NCI-H1930 (cell line): Measurements from ENCODE around the gene UNC80.
A peak's percentile ranks its signal among the peaks of the same experiment; 100 is the strongest.

ENCODE experiments used
- DNase-seq, 2 experiments: peaks; one replicate each; lab custom pipeline; 2025; lab: John Stamatoyannopoulos, UW

The UNC80 gene

DNA sequence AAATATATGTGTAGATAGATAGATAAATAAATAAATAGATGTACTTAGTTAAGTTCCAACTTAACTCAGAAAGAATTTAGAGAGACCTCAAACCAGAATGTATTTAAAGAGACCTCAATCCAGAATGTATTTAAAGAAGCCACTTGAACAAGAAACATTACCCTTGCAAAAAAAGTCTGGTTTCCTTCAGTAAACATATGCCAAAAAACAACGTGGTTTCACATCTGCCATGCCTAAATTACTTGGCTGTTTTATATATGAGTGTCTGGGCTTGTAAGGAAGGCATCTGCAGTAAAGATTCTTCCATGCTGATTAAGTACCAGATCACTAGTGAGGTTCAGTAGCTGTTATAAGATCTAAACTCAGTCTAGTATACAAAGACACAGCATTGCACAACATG is 201.7 kb downstream of the UNC80 start:
- DNase-seq: no peak

DNA sequence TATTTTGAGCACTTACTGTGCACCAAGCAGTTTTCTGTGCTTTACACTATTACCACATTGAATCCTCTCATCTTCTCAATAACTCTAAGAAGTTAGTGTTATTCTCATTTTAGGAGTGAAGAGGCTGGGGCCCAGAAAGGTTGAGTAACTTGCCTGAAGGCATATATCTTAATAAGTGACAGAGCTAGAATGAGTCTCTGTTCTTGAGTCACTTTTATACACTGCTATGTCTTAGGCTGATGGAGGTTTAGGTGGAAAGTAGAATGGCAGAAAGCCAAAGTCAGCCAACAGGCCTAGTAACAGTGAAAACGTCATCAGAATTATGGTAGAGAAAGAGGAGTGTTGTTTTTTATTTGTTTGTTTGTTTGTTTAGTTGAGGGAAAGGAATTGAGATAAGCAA is 202.9 kb downstream of the UNC80 start:
- DNase-seq: no peak

DNA sequence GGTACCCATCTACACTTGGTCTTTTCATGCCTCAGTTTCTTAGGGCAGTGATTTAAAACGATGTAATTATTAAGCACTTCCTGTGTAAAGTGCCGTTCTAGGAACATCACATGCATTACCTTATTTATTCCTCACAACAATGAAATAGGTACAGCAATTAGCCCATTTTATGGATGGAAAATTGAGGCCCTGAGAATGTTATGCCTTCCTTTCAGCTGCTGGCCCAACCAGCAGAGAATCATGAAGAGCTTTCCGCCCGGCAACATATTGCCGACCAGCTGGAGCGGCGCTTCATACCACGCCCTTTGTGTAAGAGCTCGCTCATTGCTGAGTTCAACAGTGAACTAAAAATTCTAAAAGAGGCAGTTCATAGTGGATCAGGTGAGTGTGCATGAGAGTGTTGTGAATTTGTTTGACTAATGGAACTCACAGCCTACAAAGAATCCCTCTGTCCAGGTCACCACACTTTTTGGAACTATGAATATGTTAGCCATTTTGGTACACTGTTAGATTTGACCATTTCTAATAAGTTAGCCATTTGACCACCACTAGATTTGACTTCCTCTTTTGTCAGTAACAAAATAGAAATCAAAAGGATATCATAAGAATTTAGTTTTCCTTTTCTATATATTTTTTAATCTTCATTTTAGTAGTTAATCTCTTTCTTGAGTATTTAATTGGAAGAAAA is 205.2 kb downstream of the UNC80 start:
- DNase-seq: no peak

DNA sequence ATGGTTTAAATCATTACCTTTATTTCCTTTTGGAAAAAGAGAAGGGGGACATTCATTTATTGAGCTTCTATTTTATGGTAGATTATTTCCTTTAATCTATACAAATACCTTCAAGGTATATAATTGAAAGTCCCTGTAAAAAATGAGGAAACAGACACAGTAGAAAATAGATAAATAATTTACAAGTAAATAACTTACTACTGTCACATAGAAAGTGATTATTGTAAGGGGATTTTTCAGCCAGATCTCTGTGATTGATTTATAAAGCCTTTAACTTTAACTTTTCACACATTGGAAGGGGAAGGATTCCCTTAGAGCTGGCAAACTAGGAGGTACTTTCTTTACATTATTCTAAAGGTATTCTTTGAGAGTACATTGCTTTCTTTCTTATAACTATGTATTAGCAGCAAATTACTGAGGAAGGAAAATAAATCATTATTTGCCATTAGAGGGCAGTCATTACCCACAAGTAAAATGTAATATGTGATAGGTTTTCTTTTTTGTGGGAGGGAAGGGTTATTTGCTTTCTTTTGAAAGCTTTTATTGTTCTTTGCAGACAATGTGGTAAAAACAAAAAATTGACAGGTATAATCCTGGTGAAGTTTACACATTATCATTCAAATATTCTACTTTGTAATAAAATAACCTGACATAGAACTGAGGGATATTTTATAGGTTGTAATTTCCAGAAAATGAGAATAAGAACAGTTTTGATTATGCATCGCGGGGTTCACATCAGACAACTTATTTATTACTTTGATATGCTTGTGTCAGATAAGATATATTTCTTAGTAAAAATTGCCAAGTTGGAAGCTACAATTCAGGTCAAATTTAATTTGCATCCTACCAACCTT is 206.0 kb downstream of the UNC80 start:
- no peak for DNase-seq

DNA sequence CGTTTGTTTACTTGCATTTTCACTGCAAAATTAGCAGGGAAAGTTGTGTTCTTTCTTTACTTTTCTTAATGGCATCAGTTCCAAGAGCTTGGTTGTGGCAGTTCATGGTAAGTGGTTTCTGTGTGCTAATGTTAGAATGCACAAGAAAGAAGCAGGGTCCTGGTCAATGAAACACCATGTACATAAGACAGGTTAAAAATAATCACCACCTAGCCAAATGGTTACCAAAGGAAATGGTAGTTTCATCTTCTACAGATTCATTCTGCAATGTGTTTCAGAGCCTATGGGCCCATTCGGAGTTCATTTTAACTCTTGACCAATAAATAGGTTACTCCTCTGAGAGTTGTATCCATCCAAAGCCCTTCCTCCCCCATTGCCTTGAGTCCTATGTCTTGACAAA is 212.7 kb downstream of the UNC80 start:
- DNase-seq: no peak

DNA sequence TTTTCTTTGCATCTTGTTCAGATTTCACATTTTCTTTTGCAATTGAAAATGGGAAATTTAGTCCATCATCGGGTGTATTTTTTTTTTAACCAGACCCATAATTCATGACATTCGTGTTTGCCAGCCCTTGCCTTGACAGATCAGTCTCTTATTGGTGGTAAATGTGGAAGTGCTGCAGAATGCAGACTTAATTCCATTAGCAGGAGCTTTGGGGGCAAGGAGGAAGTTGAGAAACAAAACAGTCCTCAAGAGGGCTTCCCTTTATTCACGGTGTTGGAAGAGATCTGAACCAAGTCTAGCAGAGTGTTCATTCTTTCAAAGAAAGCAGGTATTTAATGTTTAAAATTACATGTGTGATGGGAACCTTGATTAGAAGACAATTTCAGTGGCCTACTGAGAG is 214.2 kb downstream of the UNC80 start:
- DNase-seq: no peak

DNA sequence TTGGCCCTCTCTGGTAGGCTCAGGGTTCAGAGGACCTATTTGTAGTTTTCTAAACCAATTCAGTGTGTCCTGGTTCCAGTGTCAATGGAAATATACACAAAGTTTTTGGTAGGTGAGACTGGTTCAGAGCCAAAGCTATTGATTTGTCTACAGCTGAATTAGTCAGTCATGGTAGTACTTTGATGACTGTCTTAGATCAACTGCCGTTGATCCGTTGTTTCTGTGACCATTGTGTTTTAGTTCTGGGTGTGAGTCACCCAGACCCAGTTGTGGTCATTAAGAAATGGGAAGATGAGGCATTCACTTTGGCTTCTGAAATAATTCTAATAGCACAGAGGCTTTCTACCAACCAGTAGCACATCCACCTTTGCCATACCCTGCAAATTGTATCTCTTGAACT is 214.8 kb downstream of the UNC80 start:
- no peak for DNase-seq

DNA sequence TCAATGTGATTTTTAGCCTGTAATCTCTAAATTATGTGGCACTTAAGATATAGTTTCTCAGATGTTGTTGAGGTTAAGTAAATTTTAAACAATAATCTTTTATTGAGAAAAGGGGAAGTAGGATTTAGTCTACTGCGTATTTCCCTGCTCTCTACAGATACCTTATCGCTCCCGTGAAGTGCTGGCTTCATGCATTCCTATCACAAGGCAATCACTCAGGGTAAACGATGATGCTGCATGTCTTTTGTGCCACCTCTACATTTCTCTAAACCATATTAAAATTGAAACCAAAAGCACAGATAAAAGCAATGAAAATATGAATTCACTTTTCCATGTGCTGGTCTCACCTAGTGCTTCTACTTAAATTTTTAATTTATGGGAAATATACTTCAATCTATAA is 216.4 kb downstream of the UNC80 start:
- DNase-seq: no peak

DNA sequence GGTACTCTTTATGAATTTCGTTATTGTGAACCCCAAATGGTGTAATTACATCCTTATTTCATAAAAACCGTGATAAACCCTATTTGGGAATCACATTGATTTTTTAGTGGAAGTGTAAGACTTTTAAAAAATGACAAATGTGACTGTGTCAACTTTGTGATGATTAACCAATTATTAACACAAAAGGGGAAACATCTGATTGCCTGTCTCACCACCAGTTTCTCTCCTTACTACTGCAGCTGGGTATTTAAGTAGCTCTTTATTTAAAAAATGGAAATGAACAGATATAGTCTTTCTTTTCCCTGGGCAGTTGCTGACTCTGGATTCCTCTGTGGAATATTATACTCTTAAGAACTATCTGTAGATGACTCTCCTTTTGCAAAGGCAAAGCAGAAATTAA is 219.2 kb downstream of the UNC80 start:
- DNase-seq: no peak

DNA sequence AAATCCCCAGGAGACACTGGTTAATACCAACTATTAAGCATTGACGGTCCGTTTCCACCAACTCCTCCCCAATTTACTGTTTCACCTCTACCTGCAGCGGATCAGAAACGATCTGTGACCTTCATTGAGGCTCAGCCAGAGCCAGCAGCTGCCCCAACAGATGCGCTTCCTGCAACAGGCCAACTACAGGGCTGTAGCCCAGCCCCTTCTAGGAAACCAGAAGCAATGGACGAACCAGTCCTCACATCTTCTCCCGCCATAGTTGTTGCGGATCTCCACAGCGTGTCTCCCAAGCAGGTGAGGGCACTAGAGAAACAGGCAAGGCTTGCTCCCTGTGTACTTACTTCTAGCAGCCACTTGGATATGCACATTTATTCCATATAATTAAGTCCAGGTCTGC is 222.3 kb downstream of the UNC80 start:
- DNase-seq: no peak

DNA sequence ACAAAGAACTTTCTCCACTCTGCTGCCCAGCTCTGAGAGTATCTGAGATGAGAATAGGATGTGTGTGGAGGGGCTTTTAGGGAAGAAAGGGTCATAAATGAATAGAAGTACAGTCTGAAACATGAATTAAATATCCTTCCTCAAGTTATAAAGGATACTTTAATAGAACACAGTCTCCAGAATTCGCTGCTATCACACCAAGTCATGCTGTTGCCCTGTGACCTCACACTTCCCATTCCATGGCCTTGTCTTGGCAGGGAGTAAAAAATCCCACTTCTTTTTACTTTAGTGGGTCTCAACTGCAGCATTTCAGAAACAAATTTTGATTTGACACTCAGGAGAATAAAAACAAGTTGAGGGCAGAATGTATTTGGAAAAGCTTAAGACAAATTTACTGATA is 227.0 kb downstream of the UNC80 start:
- DNase-seq: no peak

DNA sequence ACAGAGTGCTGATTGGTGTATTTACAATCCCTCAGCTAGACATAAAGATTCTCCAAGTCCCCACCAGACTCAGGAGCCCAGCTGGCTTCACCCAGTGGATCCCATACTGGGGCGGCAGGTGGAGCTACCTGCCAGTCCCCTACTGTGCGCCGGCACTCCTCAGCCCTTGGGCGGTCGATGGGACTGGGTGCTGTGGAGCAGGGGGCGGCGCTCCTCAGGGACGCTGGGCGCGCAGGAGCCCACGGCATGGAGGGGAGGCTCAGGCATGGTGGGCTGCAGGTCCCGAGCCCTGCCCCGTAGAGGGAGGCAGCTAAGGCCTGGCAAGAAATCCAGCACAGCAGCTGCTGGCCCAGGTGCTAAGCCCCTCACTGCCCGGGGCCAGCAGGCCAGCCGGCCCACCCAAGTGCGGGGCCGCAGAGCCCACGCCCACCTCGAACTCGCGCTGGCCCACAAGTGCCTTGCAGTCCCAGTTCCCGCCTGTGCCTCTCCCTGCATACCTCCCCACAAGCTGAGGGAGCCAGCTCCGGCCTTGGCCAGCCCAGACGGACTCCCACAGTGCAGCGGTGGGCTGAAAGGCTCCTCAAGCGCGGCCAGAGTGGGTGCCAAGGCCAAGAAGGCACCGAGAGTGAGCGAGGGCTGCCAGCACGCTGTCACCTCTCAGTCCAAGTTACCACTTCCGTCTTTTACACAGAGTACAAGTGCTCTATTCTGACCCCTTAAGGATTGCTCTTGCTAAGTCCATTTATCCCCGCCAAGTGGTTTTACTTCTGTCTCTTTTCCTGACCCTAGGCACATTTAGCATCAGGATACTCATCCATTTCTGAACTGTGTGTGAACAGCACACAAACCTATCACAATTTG is 229.1 kb downstream of the UNC80 start:
- no peak for DNase-seq

DNA sequence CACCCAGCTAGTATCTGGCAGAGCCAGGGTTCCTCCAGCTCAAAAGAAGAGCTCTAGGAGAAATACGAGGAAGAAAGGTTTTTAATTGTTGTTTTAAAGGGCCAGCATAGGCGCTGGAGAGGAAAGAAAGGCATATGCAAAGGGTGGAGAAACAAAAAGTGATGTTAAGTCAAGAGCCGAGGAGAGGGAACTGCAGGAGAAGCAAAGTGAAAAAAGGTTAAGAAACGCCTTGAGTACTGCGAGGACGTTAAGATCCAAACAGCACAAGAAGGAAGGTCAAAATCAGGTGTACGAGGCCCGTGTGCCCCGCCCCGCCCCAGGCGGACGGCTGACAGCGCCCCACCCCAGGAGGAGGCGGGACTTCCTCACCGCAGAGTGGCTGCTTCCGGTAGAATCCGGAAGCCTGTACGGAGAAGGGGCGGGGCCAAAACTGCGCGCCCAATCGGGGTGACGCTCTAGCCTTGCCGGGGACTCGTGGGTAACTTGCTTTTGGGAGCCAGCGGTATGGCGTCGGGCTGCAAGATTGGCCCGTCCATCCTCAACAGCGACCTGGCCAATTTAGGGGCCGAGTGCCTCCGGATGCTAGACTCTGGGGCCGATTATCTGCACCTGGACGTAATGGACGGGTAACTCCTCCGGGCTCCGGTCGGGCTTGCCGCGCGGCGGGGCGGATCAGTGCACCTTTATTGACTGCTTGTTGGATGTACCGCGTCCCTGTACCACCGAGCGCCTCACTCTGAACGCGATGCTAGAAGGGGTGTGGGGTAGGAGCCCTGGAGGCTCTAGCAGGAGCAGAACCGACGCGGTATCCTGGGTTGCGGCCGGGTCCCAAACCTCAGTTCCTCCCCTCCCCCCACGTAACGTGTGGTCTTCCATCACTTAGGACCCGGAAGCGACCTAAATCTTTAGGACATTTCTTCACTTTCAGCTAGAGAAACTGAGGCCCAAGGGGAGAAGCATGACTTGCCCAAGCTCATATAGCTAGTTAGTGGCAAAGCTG is 230.8 kb downstream of the UNC80 start, which contains the start of gene RPE:
RPE (plus strand) TSS at position 481 of the 1,000 bp plus-strand sequence; CDS start at position 505, 24 bp downstream.
- peak; percentile 85 to 94 for DNase-seq

DNA sequence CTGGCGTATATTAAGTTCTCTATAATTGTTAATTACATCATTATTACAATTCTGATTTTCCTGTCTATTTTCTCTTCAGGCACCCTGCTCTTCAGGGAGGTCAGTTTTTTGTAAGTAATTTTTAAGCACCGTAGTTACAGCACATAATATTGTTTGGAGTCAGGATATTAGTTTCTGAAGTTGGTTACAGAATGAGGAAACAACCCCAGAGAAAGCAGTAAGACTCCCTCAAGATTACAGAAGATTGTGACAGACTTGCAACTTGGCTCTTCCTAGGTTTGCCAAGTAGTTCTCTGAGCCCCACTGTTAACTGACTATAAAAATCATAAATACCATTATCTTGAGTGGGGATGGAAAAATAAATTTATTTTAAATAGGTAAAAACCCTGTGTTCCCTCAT is 231.7 kb downstream of the UNC80 start:
- no peak for DNase-seq

DNA sequence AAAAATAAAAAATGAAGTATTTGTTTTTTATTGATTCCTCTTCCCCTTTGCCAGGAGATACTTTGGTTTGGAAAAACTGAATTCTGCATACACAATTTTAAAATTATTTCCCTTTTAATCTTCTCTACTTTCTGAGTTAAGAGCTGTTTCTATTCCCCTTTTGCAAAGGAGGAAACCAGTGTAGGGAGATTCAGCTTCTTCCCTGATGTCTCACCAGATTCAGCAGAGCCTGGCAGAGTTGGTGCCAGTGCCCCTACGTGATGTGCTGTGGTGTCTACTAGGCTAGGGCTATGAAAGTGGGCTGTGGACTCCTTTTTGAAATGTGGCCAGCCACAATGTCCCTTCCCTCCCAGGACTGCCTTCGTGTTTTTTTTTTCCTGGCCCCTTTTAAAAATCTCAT is 233.2 kb downstream of the UNC80 start:
- no peak for DNase-seq

DNA sequence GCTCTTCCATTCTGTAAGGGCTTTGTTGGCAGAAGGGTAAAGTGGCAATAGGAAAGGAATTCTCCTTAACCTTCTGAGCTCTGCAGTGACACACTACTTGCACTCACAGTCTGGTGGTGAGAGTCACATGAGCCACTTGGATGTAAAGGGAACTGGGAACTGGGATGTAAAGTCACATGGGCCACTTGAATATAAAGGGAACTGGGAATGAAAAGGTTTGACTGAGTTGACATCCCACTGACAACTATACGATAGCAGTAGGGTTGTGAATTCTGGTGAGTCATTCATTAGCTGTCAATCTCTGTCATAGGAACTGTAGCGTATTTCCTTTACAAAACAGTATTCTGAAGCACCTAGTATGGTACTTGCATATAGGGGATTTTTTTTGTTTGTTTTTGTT is 236.3 kb downstream of the UNC80 start:
- no peak for DNase-seq

DNA sequence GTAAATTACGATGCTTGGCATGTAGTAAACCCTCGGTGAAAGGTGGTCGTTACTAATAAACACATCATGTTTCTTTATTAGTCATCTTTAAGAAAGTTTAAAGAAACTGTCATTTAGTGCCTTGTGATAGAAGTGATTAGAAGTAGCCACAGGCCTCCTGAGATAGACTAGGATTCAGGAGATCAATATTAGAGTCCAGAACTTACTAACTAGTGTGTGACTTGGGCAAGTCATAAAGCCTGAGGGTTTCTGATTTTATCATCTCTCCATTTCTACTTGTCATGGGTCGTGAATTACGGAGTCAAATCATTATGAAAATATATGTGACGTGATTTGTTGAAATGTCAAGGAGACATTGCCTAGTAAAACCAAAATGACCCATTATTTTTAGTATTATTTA is 237.5 kb downstream of the UNC80 start:
- DNase-seq: no peak

DNA sequence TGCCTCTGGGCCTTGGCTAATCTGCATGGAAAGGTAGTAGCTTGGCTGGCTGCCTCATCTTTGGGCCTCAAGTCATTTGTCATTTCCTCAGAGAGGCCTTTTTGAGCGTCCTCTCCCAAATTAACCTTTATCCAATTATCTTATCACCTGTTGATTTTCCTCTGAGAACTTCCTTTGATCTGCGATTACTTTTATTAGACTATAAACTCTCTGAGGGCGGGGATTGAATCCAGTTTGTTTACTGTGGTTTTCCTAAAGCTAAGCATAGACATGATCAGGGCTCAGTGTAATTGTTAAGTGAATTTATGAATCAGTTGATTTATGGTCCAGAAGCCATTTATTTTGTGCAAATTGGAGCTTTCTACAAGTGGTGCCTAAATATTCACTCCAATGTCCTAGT is 238.3 kb downstream of the UNC80 start:
- DNase-seq: no peak

DNA sequence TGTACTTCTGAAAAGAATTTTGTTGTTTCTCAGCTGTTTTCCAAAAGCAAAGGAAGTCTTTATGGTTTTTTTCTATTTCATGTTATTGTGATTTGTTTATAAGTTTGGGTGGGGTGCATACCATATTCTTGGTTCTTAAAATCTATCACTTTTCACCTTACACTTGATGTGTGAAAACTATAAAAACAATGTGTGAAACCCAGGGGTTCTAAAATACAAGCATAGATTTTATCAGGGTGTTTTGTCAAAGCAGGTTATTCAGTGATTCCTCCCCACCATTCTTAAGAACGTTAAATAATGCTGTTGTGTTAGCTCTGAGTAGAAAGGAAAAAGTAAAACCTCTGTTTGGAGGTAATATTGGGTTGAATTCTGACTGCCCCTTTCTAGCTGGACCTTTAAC is 248.5 kb downstream of the UNC80 start:
- DNase-seq: no peak

DNA sequence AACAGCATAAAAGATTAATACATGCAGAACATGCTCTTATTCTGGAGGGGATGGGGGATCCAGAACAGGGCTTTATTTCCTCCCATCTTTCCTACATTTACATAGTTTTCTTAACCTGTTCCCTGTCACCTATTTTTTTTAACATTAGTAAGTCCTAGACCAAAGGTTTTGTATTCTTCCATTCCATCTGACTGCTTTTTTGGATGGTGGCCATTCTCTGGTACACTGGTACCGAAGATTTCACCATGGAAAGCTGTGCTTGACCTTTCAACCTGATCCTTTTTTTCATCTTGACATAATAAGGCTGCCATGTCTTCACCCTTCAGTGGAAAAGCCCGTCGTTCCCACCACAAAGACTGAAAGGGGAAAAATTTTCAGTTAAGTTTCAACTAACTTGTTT is 251.2 kb downstream of the UNC80 start:
- DNase-seq: no peak

DNA sequence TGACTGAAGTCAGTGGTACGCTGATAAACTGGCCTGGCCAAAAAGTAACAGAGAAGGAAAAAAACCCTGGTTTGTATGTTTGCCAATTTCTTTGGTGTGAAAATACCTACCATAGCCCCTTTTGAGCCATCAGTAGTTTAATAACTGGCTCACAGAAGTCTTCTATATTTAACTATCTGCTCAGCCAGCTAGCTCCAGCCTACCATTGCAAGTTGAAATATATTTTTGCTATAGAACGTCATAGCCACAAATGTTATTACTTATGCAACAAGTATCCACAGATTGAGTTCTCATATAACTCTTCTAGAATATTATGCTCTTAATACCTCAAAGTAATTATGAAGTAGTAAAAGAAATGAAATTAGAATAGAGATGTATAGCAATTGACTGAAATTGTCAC is 256.0 kb downstream of the UNC80 start:
- no peak for DNase-seq
